HepG2 (cell line): ENCODE results near the gene R3HDM4. TPM values are rescaled to one million over a fixed set of nuclear protein-coding genes. Genes with fewer than 3 reads are reported as not detected.
A peak's percentile ranks its signal among the peaks of the same experiment; 100 is the strongest.

Experiments
- BCL6 ChIP-seq: IDR thresholded peaks from 2 replicates; pipeline ENCODE4 v1.6.1; 2016; ENCODE audit warnings: missing genetic modification reagents, missing compliant biosample characterization
- EZH2 ChIP-seq: conservative IDR thresholded peaks from 2 replicates; pipeline ENCODE4 v1.6.1; 2012; ENCODE audit warnings: mild to moderate bottlenecking, low read depth, low read length, moderate library complexity
- FOXO1 ChIP-seq: sonication (generic); formaldehyde crosslinking; IDR thresholded peaks from 2 replicates; pipeline ENCODE4 v1.4.0; 2020; ENCODE audit warnings: missing genetic modification reagents
- FOXP1 ChIP-seq, 2 experiments: fragments of 450-650 bp in 1 of 2; IDR thresholded peaks; 2 replicates each; pipeline ENCODE4 v1.6.1; 2017 to 2018; ENCODE audit warnings: antibody characterized with exemption in 1 of 2
- HNRNPL ChIP-seq: fragments of 200-400 bp; formaldehyde crosslinking; IDR thresholded peaks from 2 replicates; pipeline ENCODE4 v1.6.1; 2017; ENCODE audit warnings: mild to moderate bottlenecking, low read depth, low read length
- HOXD1 ChIP-seq: sonication (generic); formaldehyde crosslinking; IDR thresholded peaks from 2 replicates; pipeline ENCODE4 v1.5.0; 2020; ENCODE audit warnings: missing genetic modification reagents
- IRX3 ChIP-seq: sonication (generic); formaldehyde crosslinking; IDR thresholded peaks from 2 replicates; pipeline ENCODE4 v1.8.1; 2023; ENCODE audit warnings: mild to moderate bottlenecking, low read depth, missing genetic modification reagents, borderline replicate concordance
- MEIS2 ChIP-seq: sonication (generic); formaldehyde crosslinking; IDR thresholded peaks from 2 replicates; pipeline ENCODE4 v1.9.0; 2021; ENCODE audit warnings: mild to moderate bottlenecking, missing genetic modification reagents
- MZF1 ChIP-seq: sonication (generic); formaldehyde crosslinking; IDR thresholded peaks from 2 replicates; pipeline ENCODE4 v1.8.1; 2023; ENCODE audit warnings: mild to moderate bottlenecking, missing genetic modification reagents, borderline replicate concordance
- NCOA2 ChIP-seq: sonication (generic); formaldehyde crosslinking; IDR thresholded peaks from 2 replicates; pipeline ENCODE4 v1.8.0; 2022; ENCODE audit warnings: inconsistent platforms
- PHF8 ChIP-seq: sonication (generic); formaldehyde crosslinking; IDR thresholded peaks from 2 replicates; pipeline ENCODE4 v1.5.0; 2020; ENCODE audit warnings: missing genetic modification reagents
- RFXAP ChIP-seq: sonication (generic); formaldehyde crosslinking; IDR thresholded peaks from 2 replicates; pipeline ENCODE4 v1.4.0; 2020; ENCODE audit warnings: missing genetic modification reagents, borderline replicate concordance
- SP4 ChIP-seq: sonication (generic); formaldehyde crosslinking; IDR thresholded peaks from 2 replicates; pipeline ENCODE4 v1.8.1; 2023; ENCODE audit warnings: mild to moderate bottlenecking, missing genetic modification reagents
- STAT5B ChIP-seq: sonication (generic); formaldehyde crosslinking; IDR thresholded peaks from 2 replicates; pipeline ENCODE4 v1.4.0; 2020; ENCODE audit warnings: missing genetic modification reagents
- TGIF2 ChIP-seq: IDR thresholded peaks from 2 replicates; pipeline ENCODE4 v1.6.1; 2016; ENCODE audit warnings: control low read depth, missing compliant biosample characterization
- ZBTB21 ChIP-seq: sonication (generic); formaldehyde crosslinking; IDR thresholded peaks from 2 replicates; pipeline ENCODE4 v1.4.0; 2020; ENCODE audit warnings: missing genetic modification reagents
- ZBTB7B ChIP-seq: sonication (generic); formaldehyde crosslinking; IDR thresholded peaks from 2 replicates; pipeline ENCODE4 v1.4.0; 2020; ENCODE audit warnings: missing genetic modification reagents
- ZNF282 ChIP-seq: fragments of 450-650 bp; IDR thresholded peaks from 2 replicates; pipeline ENCODE4 v1.6.1; 2018; ENCODE audit not compliant: partially characterized antibody
- ZNF296 ChIP-seq: sonication (generic); formaldehyde crosslinking; conservative IDR thresholded peaks from 2 replicates; pipeline ENCODE4 v1.5.0; 2020; ENCODE audit warnings: mild to moderate bottlenecking, missing genetic modification reagents
- ZNF44 ChIP-seq: sonication (generic); formaldehyde crosslinking; IDR thresholded peaks from 2 replicates; pipeline ENCODE4 v1.5.1; 2020; ENCODE audit warnings: mild to moderate bottlenecking, missing genetic modification reagents
- ZNF496 ChIP-seq: sonication (generic); formaldehyde crosslinking; IDR thresholded peaks from 2 replicates; pipeline ENCODE4 v1.8.1; 2023; ENCODE audit warnings: mild to moderate bottlenecking, moderate library complexity, missing genetic modification reagents; ENCODE audit not compliant: insufficient replicate concordance
- ZNF792 ChIP-seq: IDR thresholded peaks from 2 replicates; pipeline ENCODE4 v1.6.1; 2016
- polyA plus RNA-seq, 8 experiments: library from polyadenylated mRNA; depleted of rRNA in 3 of 8; stranded (reverse) in 7 of 8; unstranded in 1 of 8; fragments of >200 nt; fragmentation: Illumina TruSeq in 4 of 8; extraction: Trizol in 4 of 8; gene quantifications; 2 replicates each; pipeline versions ENCODE4 v1.2.1 to v1.2.3, GENCODE V29; 2011 to 2016; ENCODE audit warnings: low read depth in 4 of 8, missing spikeins in 1 of 8, mixed read lengths in 1 of 8; ENCODE audit not compliant: insufficient read depth in 1 of 8
- total RNA-seq, 5 experiments: library from RNA; depleted of rRNA; stranded (reverse); fragments of >200 nt; fragmentation: Illumina TruSeq; extraction: Trizol; gene quantifications; 2 replicates each; pipeline ENCODE4 v1.2.3, GENCODE V29; 2016; ENCODE audit warnings: low read depth in 1 of 5
- TF ChIP-seq, protein P1 (sequence below): IDR thresholded peaks from 2 replicates; pipeline ENCODE4 v1.6.1; 2016
- TF ChIP-seq, protein P2 (sequence below): sonication (generic); formaldehyde crosslinking; conservative IDR thresholded peaks from 2 replicates; pipeline ENCODE4 v1.8.0; 2022; ENCODE audit warnings: missing genetic modification reagents
- TF ChIP-seq, protein P3 (sequence below): sonication (generic); formaldehyde crosslinking; IDR thresholded peaks from 2 replicates; pipeline ENCODE4 v1.9.0; 2021; ENCODE audit warnings: missing genetic modification reagents, mild to moderate bottlenecking, borderline replicate concordance
- TF ChIP-seq, protein P4 (sequence below): IDR thresholded peaks from 2 replicates; pipeline ENCODE4 v1.6.1; 2016; ENCODE audit warnings: mild to moderate bottlenecking, missing biosample characterization, missing genetic modification reagents
- TF ChIP-seq, protein P5 (sequence below): sonication (generic); formaldehyde crosslinking; IDR thresholded peaks from 2 replicates; pipeline ENCODE4 v1.5.1; 2020; ENCODE audit warnings: missing genetic modification reagents, mild to moderate bottlenecking, borderline replicate concordance

Gene R3HDM4
- total and polyA plus RNA-seq, 2 of the 13 experiments (the other 11 are each of a cell fraction or from before 2014, with no cell fraction given) = 26.2 to 26.9 TPM

DNA sequence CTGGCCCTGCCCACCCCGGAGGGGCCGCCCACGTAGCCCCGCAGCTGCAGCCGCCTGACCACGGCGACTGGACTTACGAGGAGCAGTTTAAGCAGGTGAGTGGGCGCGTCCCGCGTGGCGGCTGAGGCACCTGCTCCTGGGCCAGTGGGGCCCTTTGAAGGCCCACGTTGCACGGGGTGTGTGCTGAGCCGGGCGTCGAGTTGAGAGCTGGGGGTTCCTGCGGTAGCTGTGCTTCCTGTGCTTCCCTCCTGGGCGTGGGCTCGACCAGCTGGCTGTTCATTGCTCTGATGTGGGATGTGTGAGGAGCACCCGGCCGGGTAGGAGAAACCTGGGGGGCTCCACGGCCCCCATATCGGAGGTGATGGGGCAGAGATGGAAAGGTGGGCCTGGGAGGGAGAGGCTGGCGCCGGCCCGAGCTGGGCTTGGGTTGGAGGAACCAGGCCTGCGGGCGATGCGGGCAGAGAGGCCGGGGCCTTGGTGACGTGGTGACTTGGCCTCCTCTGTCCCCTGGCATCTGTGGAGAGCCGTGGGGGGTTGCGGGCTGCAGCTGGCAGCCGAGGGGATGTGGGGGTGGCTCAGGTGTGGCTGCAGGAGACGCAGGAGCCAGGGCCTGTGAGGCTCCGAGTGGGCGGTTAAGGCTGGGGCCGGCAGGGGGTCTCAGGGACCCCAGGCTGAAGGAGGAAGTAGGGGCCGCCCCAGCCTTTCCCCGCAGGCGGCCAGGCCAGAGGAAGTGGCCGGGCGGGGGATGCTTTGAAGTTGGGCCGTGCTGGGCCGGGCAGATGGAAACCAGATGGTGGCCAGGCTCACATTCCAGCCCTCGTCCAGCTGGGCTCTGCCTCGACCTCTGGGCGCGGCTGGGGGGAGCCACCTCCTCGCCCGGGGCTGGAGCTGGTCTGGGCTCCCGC is 19.9 kb upstream of the R3HDM4 start (continued):
- TF ChIP-seq, protein P1, sequence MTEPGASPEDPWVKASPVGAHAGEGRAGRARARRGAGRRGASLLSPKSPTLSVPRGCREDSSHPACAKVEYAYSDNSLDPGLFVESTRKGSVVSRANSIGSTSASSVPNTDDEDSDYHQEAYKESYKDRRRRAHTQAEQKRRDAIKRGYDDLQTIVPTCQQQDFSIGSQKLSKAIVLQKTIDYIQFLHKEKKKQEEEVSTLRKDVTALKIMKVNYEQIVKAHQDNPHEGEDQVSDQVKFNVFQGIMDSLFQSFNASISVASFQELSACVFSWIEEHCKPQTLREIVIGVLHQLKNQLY = no peak
- TF ChIP-seq ZBTB21 (CRISPR knock-in tag) (no peak), FOXO1 (CRISPR knock-in tag) (no peak), HOXD1 (CRISPR knock-in tag) (no peak), BCL6 (CRISPR knock-in tag) (no peak), FOXP1 (IDR thresholded peaks at IDR 0.05) (no peak), FOXP1 (CRISPR knock-in tag; IDR thresholded peaks at IDR 0.05) (no peak), MZF1 (CRISPR knock-in tag) (no peak), STAT5B (CRISPR knock-in tag) (no peak), ZNF496 (CRISPR knock-in tag) (no peak), PHF8 (CRISPR knock-in tag) (0 out of 2 replicates have a peak, but pooled peaks have one; percentile 29), ZNF792 (CRISPR knock-in tag) (no peak), NCOA2 (no peak), ZNF296 (no peak), ZNF282 (no peak), SP4 (CRISPR knock-in tag) (no peak), HNRNPL (peak; percentile 92), EZH2 (no peak), TGIF2 (no peak), RFXAP (CRISPR knock-in tag) (no peak), ZBTB7B (CRISPR knock-in tag) (peak; percentile 27; the same call in 1 of the 2 replicates), MEIS2 (no peak), ZNF44 (CRISPR knock-in tag) (no peak), IRX3 (CRISPR knock-in tag) (no peak)
- TF ChIP-seq, protein P2, sequence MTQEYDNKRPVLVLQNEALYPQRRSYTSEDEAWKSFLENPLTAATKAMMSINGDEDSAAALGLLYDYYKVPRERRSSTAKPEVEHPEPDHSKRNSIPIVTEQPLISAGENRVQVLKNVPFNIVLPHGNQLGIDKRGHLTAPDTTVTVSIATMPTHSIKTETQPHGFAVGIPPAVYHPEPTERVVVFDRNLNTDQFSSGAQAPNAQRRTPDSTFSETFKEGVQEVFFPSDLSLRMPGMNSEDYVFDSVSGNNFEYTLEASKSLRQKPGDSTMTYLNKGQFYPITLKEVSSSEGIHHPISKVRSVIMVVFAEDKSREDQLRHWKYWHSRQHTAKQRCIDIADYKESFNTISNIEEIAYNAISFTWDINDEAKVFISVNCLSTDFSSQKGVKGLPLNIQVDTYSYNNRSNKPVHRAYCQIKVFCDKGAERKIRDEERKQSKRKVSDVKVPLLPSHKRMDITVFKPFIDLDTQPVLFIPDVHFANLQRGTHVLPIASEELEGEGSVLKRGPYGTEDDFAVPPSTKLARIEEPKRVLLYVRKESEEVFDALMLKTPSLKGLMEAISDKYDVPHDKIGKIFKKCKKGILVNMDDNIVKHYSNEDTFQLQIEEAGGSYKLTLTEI (CRISPR knock-in tag) = no peak
- TF ChIP-seq, protein P3, sequence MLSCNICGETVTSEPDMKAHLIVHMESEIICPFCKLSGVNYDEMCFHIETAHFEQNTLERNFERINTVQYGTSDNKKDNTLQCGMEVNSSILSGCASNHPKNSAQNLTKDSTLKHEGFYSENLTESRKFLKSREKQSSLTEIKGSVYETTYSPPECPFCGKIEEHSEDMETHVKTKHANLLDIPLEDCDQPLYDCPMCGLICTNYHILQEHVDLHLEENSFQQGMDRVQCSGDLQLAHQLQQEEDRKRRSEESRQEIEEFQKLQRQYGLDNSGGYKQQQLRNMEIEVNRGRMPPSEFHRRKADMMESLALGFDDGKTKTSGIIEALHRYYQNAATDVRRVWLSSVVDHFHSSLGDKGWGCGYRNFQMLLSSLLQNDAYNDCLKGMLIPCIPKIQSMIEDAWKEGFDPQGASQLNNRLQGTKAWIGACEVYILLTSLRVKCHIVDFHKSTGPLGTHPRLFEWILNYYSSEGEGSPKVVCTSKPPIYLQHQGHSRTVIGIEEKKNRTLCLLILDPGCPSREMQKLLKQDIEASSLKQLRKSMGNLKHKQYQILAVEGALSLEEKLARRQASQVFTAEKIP (CRISPR knock-in tag) = no peak
- TF ChIP-seq, protein P4, sequence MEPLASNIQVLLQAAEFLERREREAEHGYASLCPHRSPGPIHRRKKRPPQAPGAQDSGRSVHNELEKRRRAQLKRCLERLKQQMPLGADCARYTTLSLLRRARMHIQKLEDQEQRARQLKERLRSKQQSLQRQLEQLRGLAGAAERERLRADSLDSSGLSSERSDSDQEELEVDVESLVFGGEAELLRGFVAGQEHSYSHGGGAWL (CRISPR knock-in tag) = no peak
- TF ChIP-seq, protein P5, sequence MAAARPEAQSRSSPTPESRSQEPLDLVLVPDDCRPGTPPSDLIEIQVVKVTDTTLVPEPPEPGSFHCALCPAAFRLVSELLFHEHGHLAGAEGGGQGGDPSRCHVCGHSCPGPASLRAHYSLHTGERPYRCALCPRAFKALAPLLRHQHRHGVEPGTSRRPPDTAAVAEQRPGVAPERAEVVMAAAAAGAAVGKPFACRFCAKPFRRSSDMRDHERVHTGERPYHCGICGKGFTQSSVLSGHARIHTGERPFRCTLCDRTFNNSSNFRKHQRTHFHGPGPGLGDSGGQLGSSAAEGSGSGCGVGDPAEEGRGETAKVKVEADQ = 0 out of 2 replicates have a peak, but pooled peaks have one; percentile 10
